H1 (cell line): ENCODE results near the gene POLRMT. TPM values are rescaled to one million over a fixed set of nuclear protein-coding genes. Genes with fewer than 3 reads are reported as not detected.

Source experiments
- CTCF ChIA-PET: fragments of 300-600 bp; sonication (Branson Sonifier 250); formaldehyde crosslinking; loops from one replicate; lab custom pipeline; 2021; ENCODE audit not compliant: partially characterized antibody; lab: Charles Lee
- POLR2A ChIA-PET: fragments of 300-600 bp; sonication (Branson Sonifier 250); formaldehyde crosslinking; loops from one replicate; lab custom pipeline; 2021; ENCODE audit warnings: inconsistent platforms; ENCODE audit not compliant: partially characterized antibody; lab: Charles Lee
- DNase-seq, 2 experiments: peaks; one replicate each; pipeline versions ENCODE4 v3.0.0 to v3.0.0-alpha.2; 2010 to 2022; ENCODE audit warnings: low spot score in 2 of 2, low read depth in 1 of 2, mixed read lengths in 1 of 2
- FAIRE-seq: peaks from 2 replicates; lab custom pipeline; 2011; peaks lifted over from hg19 to GRCh38; lab: Jason Lieb, UNC
- H2AFZ ChIP-seq: 2 replicates; pipeline ENCODE4 v1.8.1; 2012; ENCODE audit warnings: low read length, inconsistent platforms
- H2AK5ac ChIP-seq: 2 replicates; pipeline ENCODE4 v1.6.1; 2013; ENCODE audit warnings: low read depth, low read length
- H2BK120ac ChIP-seq: replicated peaks from 2 replicates; pipeline ENCODE3; 2013; ENCODE audit warnings: low read depth, low read length, inconsistent platforms
- H2BK12ac ChIP-seq: 2 replicates; pipeline ENCODE4 v1.6.1; 2013; ENCODE audit warnings: low read depth, low read length
- H2BK15ac ChIP-seq: 2 replicates; pipeline ENCODE4 v1.6.1; 2013; ENCODE audit warnings: low read length
- H2BK20ac ChIP-seq: 2 replicates; pipeline ENCODE4 v1.6.1; 2013; ENCODE audit warnings: low read length
- H2BK5ac ChIP-seq: 2 replicates; pipeline ENCODE4 v1.6.1; 2013; ENCODE audit warnings: low read depth, low read length
- H3K14ac ChIP-seq: 2 replicates; pipeline ENCODE4 v1.6.1; 2013; ENCODE audit warnings: inconsistent platforms; ENCODE audit not compliant: insufficient read length
- H3K18ac ChIP-seq: 2 replicates; pipeline ENCODE4 v1.6.1; 2013; ENCODE audit warnings: low read length; ENCODE audit errors: extremely low read depth
- H3K23ac ChIP-seq: 2 replicates; pipeline ENCODE4 v1.6.1; 2013; ENCODE audit warnings: inconsistent platforms; ENCODE audit not compliant: insufficient read length
- H3K23me2 ChIP-seq: 2 replicates; pipeline ENCODE4 v1.6.1; 2013; ENCODE audit warnings: low read depth, low read length
- H3K27ac ChIP-seq: 2 replicates; pipeline ENCODE4 v1.6.1; 2011; ENCODE audit warnings: low read depth, low read length, inconsistent platforms
- H3K27me3 ChIP-seq, 4 experiments: replicated peaks in 1 of 4; 1 replicate in 1 of 4; 2 replicates in 3 of 4; pipeline versions ENCODE4 v1.6.1 to v1.8.1; 2011 to 2013; ENCODE audit warnings: low read length in 3 of 4, mild to moderate bottlenecking in 3 of 4, inconsistent platforms in 2 of 4, mixed read lengths in 2 of 4, moderate library complexity in 1 of 4; ENCODE audit not compliant: control insufficient read depth in 3 of 4, insufficient read depth in 3 of 4; ENCODE audit errors: extremely low read depth in 1 of 4
- H3K36me3 ChIP-seq, 4 experiments: 2 replicates each; pipeline versions ENCODE4 v1.6.1 to v1.8.1; 2011 to 2013; ENCODE audit warnings: mild to moderate bottlenecking in 4 of 4, low read length in 3 of 4, moderate library complexity in 2 of 4, control low read depth in 1 of 4, inconsistent platforms in 1 of 4; ENCODE audit not compliant: insufficient read depth in 4 of 4, control insufficient read depth in 2 of 4
- H3K4ac ChIP-seq: replicated peaks from 2 replicates; pipeline ENCODE3; 2013; ENCODE audit warnings: low read length, low read depth, mixed read lengths, inconsistent platforms; ENCODE audit not compliant: insufficient read length
- H3K4me1 ChIP-seq, 4 experiments: replicated peaks in 1 of 4; 1 replicate in 1 of 4; 2 replicates in 3 of 4; pipeline versions ENCODE4 v1.6.1 to v1.8.1; 2011 to 2013; ENCODE audit warnings: low read length in 3 of 4, inconsistent platforms in 2 of 4, mixed read lengths in 1 of 4; ENCODE audit not compliant: insufficient read depth in 4 of 4, control insufficient read depth in 3 of 4
- H3K4me2 ChIP-seq, 2 experiments: 2 replicates each; pipeline versions ENCODE4 v1.6.1 to v1.8.1; 2011 to 2013; ENCODE audit warnings: low read depth in 2 of 2, low read length in 2 of 2, control low read depth in 1 of 2, inconsistent platforms in 1 of 2, mild to moderate bottlenecking in 1 of 2; ENCODE audit not compliant: insufficient read depth in 1 of 2
- H3K4me3 ChIP-seq, 4 experiments: fragments of 200-600, 300-600 bp in 1 of 4; sonication (generic), shearing (Covaris generic), sonication (Bioruptor Twin) in 1 of 4; 2 replicates each; pipeline versions ENCODE4 v1.5.1 to v1.8.1; 2011 to 2016; ENCODE audit warnings: low read length in 4 of 4, low read depth in 3 of 4, control low read depth in 2 of 4, inconsistent platforms in 2 of 4, mild to moderate bottlenecking in 2 of 4, mixed read lengths in 1 of 4, moderate library complexity in 1 of 4; ENCODE audit not compliant: insufficient read depth in 2 of 4; ENCODE audit errors: extremely low read depth in 1 of 4
- H3K56ac ChIP-seq: replicated peaks from 2 replicates; pipeline ENCODE3; 2013; ENCODE audit warnings: low read depth, mild to moderate bottlenecking, mixed read lengths, low read length, inconsistent platforms; ENCODE audit not compliant: insufficient read length
- H3K79me1 ChIP-seq: 2 replicates; pipeline ENCODE4 v1.6.1; 2013; ENCODE audit warnings: low read depth, low read length, control low read depth
- H3K79me2 ChIP-seq, 2 experiments: 2 replicates each; pipeline versions ENCODE4 v1.6.1 to v1.8.1; 2012 to 2013; ENCODE audit warnings: low read length in 2 of 2, mild to moderate bottlenecking in 2 of 2, inconsistent platforms in 1 of 2; ENCODE audit not compliant: insufficient read depth in 2 of 2, control insufficient read depth in 1 of 2
- H3K9ac ChIP-seq, 4 experiments: replicated peaks in 1 of 4; 1 replicate in 1 of 4; 2 replicates in 3 of 4; pipeline versions ENCODE4 v1.6.1 to v1.8.1; 2011 to 2013; ENCODE audit warnings: low read depth in 3 of 4, low read length in 3 of 4, control low read depth in 2 of 4, mild to moderate bottlenecking in 2 of 4, moderate library complexity in 2 of 4, inconsistent platforms in 1 of 4; ENCODE audit errors: extremely low read depth in 1 of 4
- H3K9me3 ChIP-seq, 2 experiments: 2 replicates each; pipeline versions ENCODE4 v1.6.1 to v1.8.1; 2012 to 2013; ENCODE audit warnings: mild to moderate bottlenecking in 2 of 2, moderate library complexity in 2 of 2, control low read depth in 1 of 2, inconsistent platforms in 1 of 2, low read depth in 1 of 2, low read length in 1 of 2, mixed read lengths in 1 of 2; ENCODE audit not compliant: insufficient read depth in 2 of 2
- H4K20me1 ChIP-seq, 2 experiments: replicated peaks in 1 of 2; 2 replicates each; pipeline versions ENCODE3 to v1.8.1; 2011 to 2013; ENCODE audit warnings: inconsistent platforms in 2 of 2, low read length in 2 of 2, mild to moderate bottlenecking in 1 of 2; ENCODE audit not compliant: insufficient read depth in 2 of 2, control insufficient read depth in 1 of 2
- H4K5ac ChIP-seq: 2 replicates; pipeline ENCODE4 v1.6.1; 2013; ENCODE audit warnings: low read length, low read depth, mixed read lengths, inconsistent platforms; ENCODE audit not compliant: insufficient read length
- H4K8ac ChIP-seq: 2 replicates; pipeline ENCODE4 v1.8.0; 2013; ENCODE audit warnings: mild to moderate bottlenecking, moderate library complexity, low read length, inconsistent platforms; ENCODE audit not compliant: insufficient read depth; ENCODE audit errors: extremely low read depth
- H4K91ac ChIP-seq: replicated peaks from 2 replicates; pipeline ENCODE3; 2013; ENCODE audit warnings: low read length, mixed read lengths, inconsistent platforms; ENCODE audit not compliant: insufficient read length
- BACH1 ChIP-seq: IDR thresholded peaks from 2 replicates; pipeline ENCODE4 v1.6.1; 2012; ENCODE audit warnings: low read length, improper control_type of control experiment
- CHD2 ChIP-seq: IDR thresholded peaks from 2 replicates; pipeline ENCODE4 v1.6.1; 2012; ENCODE audit warnings: low read length, improper control_type of control experiment
- EGR1 ChIP-seq: IDR thresholded peaks from 2 replicates; pipeline ENCODE4 v1.6.1; 2011; ENCODE audit warnings: low read depth, low read length, borderline replicate concordance
- KDM4A ChIP-seq: IDR thresholded peaks from one replicate; pipeline ENCODE4 v1.7.1; 2012; ENCODE audit warnings: low read depth, mild to moderate bottlenecking, moderate library complexity, low read length, inconsistent platforms; ENCODE audit not compliant: severe bottlenecking
- MAFK ChIP-seq: IDR thresholded peaks from 2 replicates; pipeline ENCODE4 v1.6.1; 2012; ENCODE audit warnings: low read depth, mild to moderate bottlenecking, improper control_type of control experiment, low read length
- RAD21 ChIP-seq, 2 experiments: IDR thresholded peaks in 1 of 2; conservative IDR thresholded peaks in 1 of 2; 2 replicates each; pipeline ENCODE4 v1.6.1; 2011; ENCODE audit warnings: low read depth in 2 of 2, low read length in 2 of 2, improper control_type of control experiment in 1 of 2, inconsistent platforms in 1 of 2, mild to moderate bottlenecking in 1 of 2, moderate library complexity in 1 of 2
- SRF ChIP-seq: IDR thresholded peaks from 2 replicates; pipeline ENCODE4 v1.6.1; 2011; ENCODE audit warnings: mild to moderate bottlenecking, low read depth, low read length, moderate library complexity
- TAF7 ChIP-seq: optimal IDR thresholded peaks from 2 replicates; pipeline ENCODE3; 2011; ENCODE audit warnings: low read depth, mild to moderate bottlenecking, inconsistent platforms, low read length, moderate library complexity, borderline replicate concordance
- ZNF274 ChIP-seq: IDR thresholded peaks from 2 replicates; pipeline ENCODE4 v1.7.0; 2012; ENCODE audit warnings: low read length, borderline replicate concordance; ENCODE audit errors: extremely low read depth
- WGBS, 2 experiments: shearing (Covaris generic) in 1 of 2; methylation state at CpG; one replicate each; pipeline versions ENCODE4 v1.1.6 to v1.1.7; 2013 to 2015; ENCODE audit warnings: low lambda C conversion rate in 2 of 2, mixed read lengths in 2 of 2, inconsistent platforms in 1 of 2, low coverage in 1 of 2, missing lambda C conversion rate in 1 of 2; ENCODE audit not compliant: insufficient replicate concordance in 2 of 2, insufficient coverage in 1 of 2, insufficient read length in 1 of 2; ENCODE audit errors: extremely low coverage in 1 of 2, missing lambda C conversion rate in 1 of 2; 5-methylcytosine and 5-hydroxymethylcytosine counted together
- polyA plus RNA-seq, 7 experiments: library from polyadenylated mRNA; depleted of rRNA in 3 of 7; stranded (reverse) in 5 of 7; unstranded in 2 of 7; fragments of >200 nt in 5 of 7; fragments of 200-250 nt in 2 of 7; gene quantifications; 1 replicate in 5 of 7; 2 replicates in 1 of 7; 4 replicates in 1 of 7; pipeline versions ENCODE4 v1.2.1 to v1.2.3, GENCODE V29; 2011 to 2013; ENCODE audit warnings: missing spikeins in 2 of 7, mixed read lengths in 2 of 7
- total RNA-seq: library from RNA; stranded (reverse); fragmentation: NEBNext Ultra II Directional; extraction: Animal tissue kit (Norgen Biotek cat#: 25700); gene quantifications from 2 replicates; pipeline ENCODE4 v1.2.1, GENCODE V29; 2021

The POLRMT gene
- total and polyA plus RNA-seq, 2 of the 8 experiments (the other 6 are each of a cell fraction or from before 2014, with no cell fraction given), result 93.0 to 111 TPM

- Histone ChIP-seq H2BK120ac (no peak overlapping the region), H3K4ac (no peak overlapping the region), H3K4me3 (no peak overlapping the region), H3K23ac (no peak overlapping the region), H2BK15ac (no peak overlapping the region), H2BK5ac (no peak overlapping the region), H4K91ac (no peak overlapping the region), H3K4me1 (no peaks in the 10 kb centered on the region), H3K79me1 (peaks cover 18% of the 10 kb centered on the region), H4K5ac (no peak overlapping the region), H3K23me2 (no peaks in the 10 kb centered on the region), H3K9me3 (no peaks in the 10 kb centered on the region), H2BK20ac (no peak overlapping the region), H3K9ac (no peak overlapping the region), H3K56ac (no peak overlapping the region), H4K20me1 (peaks cover 35 to 40% of the 10 kb centered on the region in 2 experiments), H3K18ac (no peak overlapping the region), H3K36me3 (peaks cover 2 to 49% (median 11%) of the 10 kb centered on the region in 4 experiments; a peak in 6 of 8 replicates), H3K14ac (no peak overlapping the region), H2AFZ (no peak overlapping the region), H4K8ac (peak overlapping the region; percentile 71; the same call in 1 of the 2 replicates), H3K27ac (no peak overlapping the region), H2BK12ac (no peak overlapping the region), H2AK5ac (no peak overlapping the region), H3K27me3 (no peaks in the 10 kb centered on the region), H3K4me2 (no peak overlapping the region), H3K79me2 (peaks cover 14 to 55% of the 10 kb centered on the region in 2 experiments)
- FAIRE-seq (no peak), DNase-seq (no peak)
- 88% methylated on average over 40 of the region's 54 CpGs; no CpG with 5 or more reads in 1 of the 2 experiments for WGBS, 2 experiments
- ChIA-PET POLR2A (interaction anchor here (1.3 kb wide), 1 partner anchor 28 kb away, joined by 3 read pairs; no protein-coding TSS in a partner anchor), CTCF (no interaction called here)
- TF ChIP-seq RAD21 (IDR thresholded peaks at IDR 0.05 in 1 of 2, conservative IDR thresholded peaks at IDR 0.05 in 1 of 2; ENCODE audit: low read depth in 2 of 2, low read length in 2 of 2) (no peak), ZNF274 (no peak), MAFK (no peak), EGR1 (no peak), TAF7 (no peak), KDM4A (no peak), SRF (no peak), CHD2 (no peak), BACH1 (no peak)
These were observed 19.4 kb upstream of the POLRMT start for GRCh38 chr19:652467-653389.
